GM12892 (cell line): ENCODE results near the gene WWOX.

Experiments used
- POLR2A ChIP-seq: IDR thresholded peaks from 2 replicates; pipeline ENCODE4 v1.6.1; 2011; ENCODE audit warnings: low read depth, low read length, control low read depth
- POLR2AphosphoS5 ChIP-seq: IDR thresholded peaks from 2 replicates; pipeline ENCODE4 v1.6.1; 2011; ENCODE audit warnings: low read depth, low read length, control low read depth
- TAF1 ChIP-seq: IDR thresholded peaks from 2 replicates; pipeline ENCODE4 v1.6.1; 2011; ENCODE audit warnings: low read depth, mild to moderate bottlenecking, control low read depth, low read length, borderline replicate concordance

DNA sequence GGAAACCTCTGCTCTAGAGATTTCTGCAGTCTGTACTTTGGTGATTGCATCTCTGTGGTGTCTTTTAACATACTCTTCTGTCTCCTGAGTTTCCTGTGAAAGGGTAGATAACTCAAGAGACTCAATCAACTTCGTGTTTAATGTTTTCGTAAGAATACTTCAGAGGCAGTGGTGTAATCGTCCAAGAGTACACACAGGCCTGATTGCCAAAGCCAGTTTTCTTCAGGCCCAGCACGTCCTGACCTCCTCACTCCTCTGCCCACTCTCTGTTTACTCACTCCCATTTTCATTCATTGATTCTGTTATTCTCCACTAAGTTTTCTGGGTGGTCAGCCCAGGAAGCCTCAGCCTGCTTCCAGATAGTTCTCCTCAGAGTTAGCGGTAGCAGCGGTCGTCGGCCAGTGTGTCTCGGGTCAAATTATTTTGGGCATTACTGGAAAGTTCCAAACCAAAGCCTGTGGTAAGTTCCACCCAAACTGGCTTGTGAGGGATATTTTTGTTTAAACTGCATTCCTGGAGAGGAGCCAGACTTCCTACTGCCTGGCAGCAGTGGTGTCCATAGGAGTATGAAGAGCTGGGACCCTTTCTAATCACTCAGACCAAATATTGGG, 293.2 kb downstream of the WWOX start:
- no peak for TF ChIP-seq POLR2A
- TF ChIP-seq POLR2AphosphoS5, result no peak
- TF ChIP-seq TAF1, result no peak
